Fibroblast of lung (primary cell): ENCODE data around the gene MEIOSIN.

Experiments used
- CTCF ChIP-seq, 2 donors: IDR thresholded peaks in 1 of 2; conservative IDR thresholded peaks in 1 of 2; 1 replicate in 1 of 2; 2 replicates in 1 of 2; pipeline ENCODE4 v1.5.1; 2011 to 2012; ENCODE audit warnings: low read length in 2 of 2, control low read depth in 1 of 2, inconsistent platforms in 1 of 2, low read depth in 1 of 2, mild to moderate bottlenecking in 1 of 2
- EZH2 ChIP-seq: IDR thresholded peaks from 2 replicates; pipeline ENCODE4 v1.5.1; 2012; ENCODE audit warnings: low read length, control low read depth, mild to moderate bottlenecking; ENCODE audit errors: missing control alignments

- TF ChIP-seq CTCF (conservative IDR thresholded peaks at IDR 0.05 in 1 of 2, IDR thresholded peaks at IDR 0.05 in 1 of 2; ENCODE audit: low read depth in 1 of 2, low read length in 2 of 2) (no peak), EZH2 (no peak)
Measured at GRCh38 chr19:45754323-45754722, 21.1 kb downstream of the MEIOSIN start.
